ENCODE measurements around the gene SMG7.

DNA sequence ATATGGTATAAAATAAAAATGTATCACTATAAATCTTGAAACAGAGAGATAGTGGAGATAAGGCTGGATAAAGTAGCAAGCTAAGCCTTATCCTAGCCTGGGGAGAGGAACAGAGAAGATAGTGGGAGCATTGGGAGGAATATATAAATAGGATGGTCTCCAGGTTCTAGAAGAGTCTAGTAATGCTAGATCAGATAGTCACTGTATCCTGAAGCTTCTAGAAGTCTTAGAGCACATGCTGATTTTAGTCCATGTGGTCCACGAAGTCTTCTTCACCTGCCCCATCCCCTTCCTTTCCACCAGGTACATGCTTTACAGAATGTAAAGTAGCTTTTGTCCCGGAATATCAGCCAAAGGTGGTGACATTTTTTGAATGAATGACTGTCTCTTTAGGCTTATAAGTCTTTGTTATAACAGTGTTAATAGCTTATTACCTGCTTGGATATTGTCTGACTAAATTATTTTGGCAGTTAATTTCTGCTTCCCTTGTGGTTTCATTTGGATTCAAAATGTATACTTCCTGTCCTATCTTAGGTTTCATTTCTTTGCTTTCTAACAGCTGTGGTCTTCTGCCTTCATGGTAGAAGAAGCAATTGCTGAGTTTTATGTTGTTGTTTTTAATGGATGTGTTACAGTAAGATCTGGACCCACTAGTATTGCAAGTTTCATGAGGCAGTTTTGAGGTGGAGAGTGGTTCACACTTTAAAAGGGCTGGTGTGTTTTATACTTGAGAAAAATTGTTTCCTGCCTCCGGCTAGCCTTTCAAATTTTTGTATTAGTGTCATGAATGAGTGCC, 5.9 kb downstream of the SMG7 start:
- no peak for TF ChIP-seq POLR2A (IDR thresholded peaks at IDR 0.05)
- TF ChIP-seq, protein P1, sequence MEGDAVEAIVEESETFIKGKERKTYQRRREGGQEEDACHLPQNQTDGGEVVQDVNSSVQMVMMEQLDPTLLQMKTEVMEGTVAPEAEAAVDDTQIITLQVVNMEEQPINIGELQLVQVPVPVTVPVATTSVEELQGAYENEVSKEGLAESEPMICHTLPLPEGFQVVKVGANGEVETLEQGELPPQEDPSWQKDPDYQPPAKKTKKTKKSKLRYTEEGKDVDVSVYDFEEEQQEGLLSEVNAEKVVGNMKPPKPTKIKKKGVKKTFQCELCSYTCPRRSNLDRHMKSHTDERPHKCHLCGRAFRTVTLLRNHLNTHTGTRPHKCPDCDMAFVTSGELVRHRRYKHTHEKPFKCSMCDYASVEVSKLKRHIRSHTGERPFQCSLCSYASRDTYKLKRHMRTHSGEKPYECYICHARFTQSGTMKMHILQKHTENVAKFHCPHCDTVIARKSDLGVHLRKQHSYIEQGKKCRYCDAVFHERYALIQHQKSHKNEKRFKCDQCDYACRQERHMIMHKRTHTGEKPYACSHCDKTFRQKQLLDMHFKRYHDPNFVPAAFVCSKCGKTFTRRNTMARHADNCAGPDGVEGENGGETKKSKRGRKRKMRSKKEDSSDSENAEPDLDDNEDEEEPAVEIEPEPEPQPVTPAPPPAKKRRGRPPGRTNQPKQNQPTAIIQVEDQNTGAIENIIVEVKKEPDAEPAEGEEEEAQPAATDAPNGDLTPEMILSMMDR (IDR thresholded peaks at IDR 0.05), result no peak
- TF ChIP-seq EP300 (IDR thresholded peaks at IDR 0.05), result no peak

All from tibial nerve (tissue), 4 donors.